Dedifferentiated amniotic fluid mesenchymal stem cell (primary cell): ENCODE results near the gene MAOB.
"Not testable (repeated sequence)": the region's sequence is repeated elsewhere in the genome, so short reads cannot be mapped to it uniquely, and the experiment has no call there.

Source experiments
- DNase-seq: peaks from one replicate; pipeline ENCODE4 v3.0.0-alpha.2; 2016; ENCODE audit errors: extremely low spot score

MAOB gene

GRCh38 chrX:43882294-43882681 lies at the start of gene MAOB:
Gene MAOB, minus strand, starts transcription at chrX:43882450. Its CDS starts 151 bp downstream, at chrX:43882299.
- no peak for DNase-seq

DNA sequence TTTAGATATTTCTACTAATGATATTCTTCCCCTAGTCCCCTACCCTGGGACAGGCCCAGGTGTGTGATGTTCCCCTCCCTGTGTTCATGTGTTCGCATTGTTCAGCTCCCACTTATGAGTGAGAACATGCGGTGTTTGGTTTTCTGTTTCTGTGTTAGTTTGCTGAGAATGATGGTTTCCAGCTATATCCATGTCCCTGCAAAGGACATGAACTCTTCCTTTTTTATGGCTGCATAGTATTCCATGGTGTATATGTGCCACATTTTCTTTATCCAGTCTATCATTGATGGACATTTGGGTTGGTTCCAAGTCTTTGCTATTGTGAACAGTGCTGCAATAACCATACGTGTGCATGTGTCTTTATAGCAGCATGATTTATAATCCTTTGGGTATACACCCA lies 39.8 kb upstream of the MAOB start:
- DNase-seq: not testable (repeated sequence)

DNA sequence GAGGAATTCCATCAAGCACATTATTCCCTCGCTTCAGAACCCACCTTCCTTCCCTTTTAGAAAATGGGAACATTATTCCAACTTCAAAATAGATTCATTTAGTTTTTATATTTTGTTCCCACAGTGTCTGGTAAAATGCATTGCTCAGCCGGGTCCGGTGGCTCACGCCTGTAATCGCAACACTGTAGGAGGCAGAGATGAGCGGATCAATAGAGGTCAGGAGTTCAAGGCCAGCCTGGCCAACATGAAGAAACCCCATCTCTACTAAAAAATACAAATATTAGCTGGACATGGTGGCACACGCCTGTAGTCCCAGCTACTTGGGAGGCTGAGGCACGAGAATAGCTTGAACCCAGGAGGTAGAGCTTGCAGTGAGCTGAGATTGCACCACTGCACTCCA lies 28.5 kb upstream of the MAOB start:
- DNase-seq: not testable (repeated sequence)

DNA sequence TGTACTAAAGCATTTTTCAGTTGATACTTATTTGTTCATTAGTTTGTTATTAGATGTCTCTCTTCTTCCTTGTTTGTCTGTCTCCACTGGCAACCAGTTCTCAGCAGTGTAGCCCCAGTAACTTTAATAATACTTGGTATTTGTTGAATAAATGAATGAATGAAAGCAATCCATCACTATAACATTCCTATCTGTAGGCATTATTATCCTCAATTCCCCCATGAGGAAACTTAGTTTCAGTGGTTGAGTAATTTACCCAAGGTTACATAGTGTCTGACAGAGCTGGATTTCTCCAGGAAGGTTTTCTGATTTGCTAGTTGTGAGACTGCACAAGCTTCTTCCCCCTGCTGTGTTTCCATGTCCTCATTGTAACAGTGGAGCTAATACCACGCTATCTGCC lies 27.8 kb upstream of the MAOB start:
- no peak for DNase-seq

DNA sequence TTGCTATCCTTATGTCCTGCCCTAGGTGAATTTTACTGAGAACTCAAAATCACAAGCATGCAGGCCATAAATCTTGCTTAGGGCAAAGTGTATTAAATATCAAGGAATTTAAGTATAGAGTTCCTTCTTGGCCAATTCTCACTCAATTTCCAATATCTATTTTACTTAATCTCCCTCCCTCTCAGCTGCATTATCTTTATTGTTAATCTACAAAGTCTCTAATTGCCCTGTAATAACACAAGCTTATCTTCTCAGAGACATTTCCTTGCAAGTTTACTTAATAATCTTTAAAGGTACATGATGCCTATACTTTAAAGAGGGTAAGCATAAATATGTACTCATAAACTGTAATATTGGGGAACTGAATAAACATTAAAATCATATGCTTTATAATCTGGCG lies 26.9 kb upstream of the MAOB start:
- no peak for DNase-seq

DNA sequence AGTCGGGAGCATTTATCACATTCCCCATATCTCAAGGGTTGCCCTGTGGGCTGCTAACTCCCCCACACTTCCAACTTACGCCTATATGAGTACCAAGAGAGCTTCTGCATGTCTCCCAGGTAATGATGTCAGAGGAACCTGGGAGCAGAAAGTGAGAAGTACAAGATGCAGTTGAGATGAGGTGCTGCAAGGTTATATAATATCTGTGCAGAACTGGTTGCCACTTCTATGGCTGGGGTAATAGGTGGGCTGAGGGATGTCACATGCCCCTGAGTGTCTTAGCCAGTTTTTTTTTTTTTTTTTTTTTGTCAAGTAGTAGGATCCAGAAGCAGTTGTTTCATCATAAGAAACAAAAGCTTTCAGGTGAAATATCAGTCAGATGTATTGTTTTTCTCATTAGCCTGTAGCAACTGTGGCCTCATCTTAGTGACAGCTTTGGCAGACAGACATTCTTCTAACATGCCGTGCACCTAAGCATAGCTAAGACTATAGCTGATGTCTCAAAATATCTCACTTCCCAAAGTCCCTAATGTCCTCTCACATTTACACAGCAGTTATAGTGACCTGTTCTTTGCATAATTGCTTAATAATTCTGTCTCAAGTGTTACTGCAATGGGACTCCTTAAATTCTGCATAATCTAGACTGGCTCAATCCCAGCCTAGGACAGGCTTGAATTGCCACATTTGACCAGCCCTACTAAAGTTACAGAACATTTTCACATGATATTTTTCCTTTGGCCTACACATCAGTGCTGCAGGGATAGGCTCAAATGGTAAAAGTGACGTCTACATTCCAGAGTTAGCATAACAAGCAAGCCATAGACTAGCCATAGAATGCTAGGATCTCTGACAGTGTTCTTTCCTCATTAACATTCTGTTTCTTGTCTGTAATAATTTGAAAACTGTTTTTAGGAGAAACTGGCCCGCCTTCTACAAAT lies 17.9 kb upstream of the MAOB start:
- no peak for DNase-seq

DNA sequence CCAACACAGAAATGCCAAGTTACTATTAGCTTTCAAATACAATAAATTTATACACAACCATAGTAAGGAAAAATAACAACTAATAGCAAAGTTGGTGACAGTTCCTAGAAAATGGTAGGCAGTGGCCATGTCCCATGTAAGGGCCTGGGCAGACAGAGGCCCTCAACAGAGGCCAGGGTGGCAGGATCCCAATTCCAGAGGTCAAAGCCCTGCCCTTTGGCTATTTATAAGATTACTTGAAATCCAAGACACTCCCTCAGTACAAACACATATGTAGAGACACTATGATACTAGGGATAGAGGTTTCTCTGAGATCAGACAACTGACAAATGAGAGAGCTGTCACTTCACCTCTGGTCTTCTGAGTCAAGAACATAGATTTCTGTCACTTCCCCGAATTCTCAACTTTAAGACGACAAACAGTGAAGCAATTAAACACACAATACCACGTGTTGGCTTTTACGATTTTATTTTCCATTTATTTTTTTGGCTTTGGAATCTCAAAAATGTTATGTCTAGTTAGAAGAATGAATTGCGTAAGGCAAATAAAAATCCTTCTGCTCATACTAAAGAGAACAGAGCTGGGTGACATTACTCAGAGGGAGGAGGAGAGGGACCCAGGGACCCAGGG lies 16.3 kb upstream of the MAOB start:
- no peak for DNase-seq

GRCh38 chrX:43897290-43897689 lies 15.0 kb upstream of the MAOB start:
- no peak for DNase-seq

GRCh38 chrX:43892336-43892870 lies 10.2 kb upstream of the MAOB start:
- DNase-seq: no peak

DNA sequence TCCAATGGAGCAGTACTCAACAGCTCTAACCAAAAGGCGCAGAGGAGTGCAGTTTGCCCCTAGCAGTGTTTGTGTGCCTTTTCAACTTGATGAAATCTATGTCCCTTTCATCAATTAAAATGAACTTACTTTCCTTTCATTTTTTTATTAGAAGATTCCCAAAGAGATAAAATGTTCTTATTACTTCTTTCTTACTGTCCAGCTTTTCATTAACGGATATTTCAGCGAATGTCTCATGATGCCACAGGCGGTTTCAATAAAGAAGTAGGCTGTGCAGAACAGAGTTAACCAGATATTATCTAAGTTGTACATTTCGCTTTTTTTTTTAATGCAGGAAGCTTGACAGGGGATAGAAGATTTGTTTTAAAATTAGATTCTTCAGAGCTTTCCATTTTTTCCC lies 3.4 kb upstream of the MAOB start:
- no peak for DNase-seq

GRCh38 chrX:43881410-43882293 lies 598 bp downstream of the MAOB start:
- DNase-seq: no peak

DNA sequence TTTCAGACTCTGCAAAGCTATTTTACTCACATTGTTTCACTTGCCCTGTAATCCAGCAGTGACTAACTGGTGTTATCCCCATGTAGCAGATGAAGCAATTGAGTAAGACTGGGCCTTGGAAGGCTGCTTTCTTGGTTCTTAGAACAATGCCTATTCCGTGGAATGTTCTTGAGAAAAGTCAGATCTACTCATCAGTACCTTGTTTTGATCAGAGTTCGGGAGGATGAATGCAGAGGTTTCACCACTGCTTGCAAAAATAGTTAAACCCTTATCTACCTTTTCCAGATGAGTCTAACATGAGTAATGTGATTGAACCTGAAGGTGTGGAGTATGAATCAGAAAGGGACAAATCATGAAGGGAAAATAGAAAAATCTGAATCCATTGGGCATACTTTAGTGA lies 1.8 kb downstream of the MAOB start:
- DNase-seq: no peak

- no peak for DNase-seq
Measured at GRCh38 chrX:43878906-43879526, 3.2 kb downstream of the MAOB start.

GRCh38 chrX:43876680-43877079 lies 5.6 kb downstream of the MAOB start:
- DNase-seq: no peak

GRCh38 chrX:43870758-43871419 lies 11.4 kb downstream of the MAOB start:
- no peak for DNase-seq

- no peak for DNase-seq
Measured at GRCh38 chrX:43870011-43870410, 12.2 kb downstream of the MAOB start.

GRCh38 chrX:43868791-43869190 lies 13.5 kb downstream of the MAOB start:
- DNase-seq: no peak

DNA sequence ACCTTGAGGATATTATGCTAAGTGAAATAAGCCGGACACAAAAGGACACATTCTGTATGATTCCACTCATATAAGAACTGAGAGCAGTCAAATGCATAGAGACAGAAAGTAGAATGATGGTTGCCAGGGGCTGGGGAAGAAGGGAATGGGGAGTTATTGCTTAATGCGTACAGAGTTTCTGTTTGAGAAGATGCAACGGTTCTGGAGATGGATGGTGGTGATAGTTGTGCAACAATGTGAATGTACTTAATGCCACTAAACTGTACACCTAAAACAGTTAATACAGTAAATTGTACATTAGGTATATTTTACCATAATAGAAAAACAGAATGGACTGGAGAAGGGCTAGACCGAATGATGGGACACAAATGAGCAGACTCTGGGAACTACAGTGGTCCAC lies 15.8 kb downstream of the MAOB start:
- DNase-seq: no peak

DNA sequence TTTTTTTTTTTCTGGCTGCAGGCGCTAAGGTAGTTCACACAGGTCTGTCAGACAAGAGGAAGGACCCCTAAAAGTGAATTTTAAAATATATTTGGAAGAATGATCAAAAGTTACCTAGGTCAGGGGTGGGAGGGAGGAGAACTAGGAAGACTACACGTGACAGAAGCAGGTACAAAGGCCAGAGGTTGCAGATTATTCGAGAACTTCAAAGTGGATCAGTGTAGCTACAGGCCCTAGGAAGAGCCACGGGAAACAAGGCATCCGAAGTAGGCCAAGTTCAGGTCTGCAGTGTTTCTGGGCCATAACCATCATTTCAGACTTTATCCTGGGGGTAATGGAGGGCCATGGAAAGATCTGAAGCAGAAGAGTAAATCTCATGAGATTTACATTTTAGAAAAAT lies 16.5 kb downstream of the MAOB start:
- DNase-seq: no peak

GRCh38 chrX:43862434-43862833 lies 19.8 kb downstream of the MAOB start:
- no peak for DNase-seq

GRCh38 chrX:43861750-43862149 lies 20.5 kb downstream of the MAOB start:
- no peak for DNase-seq
